ENCODE results near the gene CREBL2. TPM values are rescaled to one million over a fixed set of nuclear protein-coding genes. Genes with fewer than 3 reads are reported as not detected.

CREBL2 gene
- total and polyA plus RNA-seq, 9 donors = 23.7 to 58.9 (median 38.2) TPM

- H3K4me1 ChIP-seq (ENCODE audit: insufficient read depth) = no peaks in the 10 kb centered on the region
- 75 to 88% (median 79%) methylated on average over 4 of the region's 4 CpGs for WGBS, 3 donors
- no peaks in the 10 kb centered on the region for H3K9me3 ChIP-seq
- no peak for TF ChIP-seq CTCF (IDR thresholded peaks at IDR 0.05)
- TF ChIP-seq POLR2A (IDR thresholded peaks at IDR 0.05) = no peak
- no peak for TF ChIP-seq EP300 (IDR thresholded peaks at IDR 0.05)
- DNase-seq = no peak
- no peaks in the 10 kb centered on the region for H3K36me3 ChIP-seq
- no peak overlapping the region for H3K4me3 ChIP-seq
- H3K27ac ChIP-seq = no peak overlapping the region
- intact Hi-C loops (cut with DNase I) = no loop called here
- no peaks in the 10 kb centered on the region for H3K27me3 ChIP-seq
Observed at GRCh38 chr12:12683136-12683697, 71.5 kb downstream of the CREBL2 start.

GRCh38 chr12:12683725-12684124 lies 72.0 kb downstream of the CREBL2 start:
- no peak for DNase-seq
- intact Hi-C loops (cut with DNase I) = no loop called here
- H3K27me3 ChIP-seq = no peaks in the 10 kb centered on the region
- WGBS, 3 donors = 50 to 61% (median 53%) methylated on average over 3 of the region's 3 CpGs
- no peak overlapping the region for H3K27ac ChIP-seq
- no peaks in the 10 kb centered on the region for H3K36me3 ChIP-seq
- no peaks in the 10 kb centered on the region for H3K4me1 ChIP-seq (ENCODE audit: insufficient read depth)
- TF ChIP-seq CTCF (IDR thresholded peaks at IDR 0.05) (no peak), EP300 (IDR thresholded peaks at IDR 0.05) (no peak), POLR2A (IDR thresholded peaks at IDR 0.05) (no peak)
- no peaks in the 10 kb centered on the region for H3K9me3 ChIP-seq
- no peak overlapping the region for H3K4me3 ChIP-seq

GRCh38 chr12:12684375-12685106 lies 72.9 kb downstream of the CREBL2 start:
- no peak for DNase-seq
- Histone ChIP-seq H3K27me3 (no peaks in the 10 kb centered on the region), H3K9me3 (no peaks in the 10 kb centered on the region), H3K36me3 (no peaks in the 10 kb centered on the region), H3K4me3 (no peak overlapping the region), H3K27ac (no peak overlapping the region), H3K4me1 (ENCODE audit: insufficient read depth) (no peaks in the 10 kb centered on the region)
- intact Hi-C loops (cut with DNase I) = no loop called here
- no peak for TF ChIP-seq EP300 (IDR thresholded peaks at IDR 0.05)
- TF ChIP-seq POLR2A (IDR thresholded peaks at IDR 0.05) = no peak
- no peak for TF ChIP-seq CTCF (IDR thresholded peaks at IDR 0.05)
- WGBS, 3 donors = 1 to 3% (median 2%) methylated on average over 5 of the region's 5 CpGs

GRCh38 chr12:12685305-12685704 lies 73.6 kb downstream of the CREBL2 start:
- TF ChIP-seq POLR2A (IDR thresholded peaks at IDR 0.05) (no peak), CTCF (IDR thresholded peaks at IDR 0.05) (no peak), EP300 (IDR thresholded peaks at IDR 0.05) (no peak)
- no peak overlapping the region for H3K27ac ChIP-seq
- no peak for DNase-seq
- 39 to 50% (median 45%) methylated on average over 4 of the region's 4 CpGs for WGBS, 3 donors
- H3K9me3 ChIP-seq = no peaks in the 10 kb centered on the region
- H3K27me3 ChIP-seq = no peaks in the 10 kb centered on the region
- no peaks in the 10 kb centered on the region for H3K4me1 ChIP-seq (ENCODE audit: insufficient read depth)
- H3K4me3 ChIP-seq = no peak overlapping the region
- no peaks in the 10 kb centered on the region for H3K36me3 ChIP-seq
- intact Hi-C loops (cut with DNase I) = no loop called here
